HG02970 (cell line): ENCODE data around the gene OGFRL1.
"Not testable (repeated sequence)": the region's sequence is repeated elsewhere in the genome, so short reads cannot be mapped to it uniquely, and the experiment has no call there.

ENCODE experiments used
- ATAC-seq: cut with Tn5 transposase; IDR thresholded peaks from one replicate; pipeline ENCODE4 v1.9.1; 2021; ENCODE audit warnings: mild to moderate bottlenecking, moderate library complexity, moderate number of reproducible peaks; ENCODE audit not compliant: unreplicated experiment, low FRiP score

Gene OGFRL1

DNA sequence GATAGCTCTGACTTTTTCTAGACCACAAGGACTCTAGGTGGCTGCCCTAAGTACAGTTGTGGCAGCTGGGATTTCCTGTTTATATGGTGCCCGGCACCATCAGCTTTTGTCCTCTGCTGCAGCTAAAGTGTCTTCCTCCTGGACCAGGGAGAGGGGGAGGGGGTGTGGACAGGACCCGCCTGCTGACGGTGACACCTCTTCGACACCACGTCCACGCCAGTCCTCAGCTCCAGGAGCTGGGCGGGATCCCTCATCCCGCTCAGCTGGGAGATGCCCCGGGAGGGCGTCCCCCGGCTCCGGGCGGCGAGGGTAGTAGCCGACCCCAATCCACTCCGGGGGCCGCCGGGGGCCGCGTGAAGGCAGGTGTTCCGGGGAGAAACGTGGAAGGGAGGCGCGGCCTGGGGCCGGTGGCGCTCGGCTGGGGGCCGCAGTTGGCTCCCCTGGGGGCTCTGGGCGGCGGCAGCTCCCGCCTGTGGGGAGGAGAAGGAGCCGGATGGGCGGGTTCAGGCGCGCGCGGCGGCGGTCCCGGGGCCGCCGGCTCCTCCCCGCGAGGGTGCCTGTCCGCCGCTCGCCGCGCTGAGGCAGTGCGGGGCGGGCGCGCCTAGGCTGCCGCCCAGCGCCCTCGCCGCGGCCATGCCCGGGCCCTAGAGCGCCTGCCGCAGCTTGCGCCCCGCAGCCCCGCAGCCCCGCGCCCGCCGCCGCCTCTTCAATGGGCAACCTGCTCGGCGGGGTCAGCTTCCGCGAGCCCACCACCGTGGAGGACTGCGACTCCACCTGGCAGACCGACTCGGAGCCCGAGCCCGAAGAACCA lies at the start of gene OGFRL1:
Gene OGFRL1 (plus strand): TSS at position 584 of the 811 bp plus-strand sequence. CDS start 126 bp downstream, at position 710.
- peak; percentile 92 for ATAC-seq

DNA sequence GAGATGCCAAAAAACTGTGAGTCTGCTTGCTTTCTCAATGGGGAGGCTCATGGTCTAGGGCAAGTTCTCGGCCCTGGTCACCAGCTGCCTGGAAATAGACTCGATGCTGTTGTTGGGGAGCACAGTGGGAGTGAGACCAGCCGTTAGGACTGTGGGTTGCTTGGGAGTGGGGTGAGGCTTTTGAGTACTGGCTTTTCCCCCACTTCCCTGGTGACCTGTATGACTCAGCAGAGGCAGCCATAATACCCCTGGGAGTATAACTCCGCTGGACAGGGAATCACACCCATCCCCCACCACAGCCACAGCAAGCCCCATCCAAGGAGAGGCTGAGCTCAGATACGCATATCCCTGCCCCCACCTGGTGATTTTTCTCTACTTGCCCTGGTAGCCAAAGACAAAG lies 48.9 kb upstream of the OGFRL1 start:
- no peak for ATAC-seq

- ATAC-seq, result no peak
These were observed 43.2 kb upstream of the OGFRL1 start for GRCh38 chr6:71245265-71246049.

GRCh38 chr6:71246596-71246995 lies 42.0 kb upstream of the OGFRL1 start:
- no peak for ATAC-seq

DNA sequence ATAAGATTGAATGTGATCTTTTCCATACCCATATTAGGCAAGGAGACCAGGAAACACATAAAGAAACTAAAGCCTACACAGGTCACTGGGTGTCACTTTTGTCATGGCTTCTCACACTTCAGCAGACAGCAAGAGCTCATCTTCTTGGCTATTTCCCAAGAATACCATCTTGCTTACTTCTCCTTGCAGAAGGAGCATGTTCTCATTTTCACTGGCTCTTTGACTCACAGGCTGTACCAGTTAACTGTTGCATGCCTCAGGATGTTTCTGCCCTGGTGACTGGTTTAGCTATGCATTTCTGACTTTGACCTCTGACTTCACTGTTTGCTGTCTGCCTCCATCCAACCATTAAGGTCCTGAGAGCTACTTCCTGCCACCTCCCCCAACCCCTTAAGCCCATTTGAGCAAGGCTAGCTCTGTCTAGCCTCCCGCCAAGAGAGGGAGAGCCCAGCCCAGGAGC lies 40.3 kb upstream of the OGFRL1 start:
- peak; percentile 63 for ATAC-seq

- no peak for ATAC-seq
These were observed 39.6 kb upstream of the OGFRL1 start for GRCh38 chr6:71248878-71249544.

DNA sequence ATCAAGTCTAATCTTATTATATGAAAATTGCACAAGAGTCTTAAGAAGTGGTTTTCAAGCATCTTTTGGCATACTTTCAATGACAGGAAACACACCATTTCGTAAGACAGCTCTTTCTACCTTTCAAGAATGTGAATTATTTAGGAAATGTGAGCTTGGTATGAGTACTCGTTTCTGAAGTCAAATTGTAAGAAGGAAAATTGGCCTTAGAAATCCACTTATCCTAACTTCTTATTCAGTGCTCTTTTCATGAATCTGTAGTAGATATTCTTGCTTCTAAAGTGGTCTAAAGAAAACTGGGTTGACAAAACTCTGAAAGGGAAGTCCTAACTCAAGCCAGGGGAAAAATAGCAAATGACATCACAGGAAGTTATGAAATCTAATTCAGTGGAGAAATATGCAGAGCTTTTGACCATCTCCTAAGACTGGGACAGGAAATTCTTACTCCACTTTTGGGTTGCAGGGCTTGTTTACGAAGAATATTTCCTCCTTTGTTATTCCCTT lies 38.5 kb upstream of the OGFRL1 start:
- ATAC-seq, result no peak

DNA sequence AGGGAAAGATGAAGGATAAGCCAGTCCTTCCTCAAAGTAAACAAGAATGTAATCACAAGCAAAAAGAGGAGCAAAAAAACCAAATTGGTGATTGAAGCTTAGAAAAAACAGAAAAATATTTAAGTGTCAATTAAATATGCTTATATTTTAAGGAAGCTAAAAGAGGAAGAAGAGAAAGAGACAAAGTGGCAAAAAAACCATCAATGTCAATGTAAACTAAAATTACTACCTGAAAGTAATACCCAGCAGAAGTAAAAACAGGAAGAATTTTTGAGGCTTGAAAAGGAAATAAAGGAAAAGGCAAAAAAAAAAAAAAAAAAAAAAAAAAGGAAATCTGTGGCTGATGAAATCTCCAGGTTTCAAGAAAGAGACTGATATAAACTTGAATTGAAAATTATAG lies 36.2 kb upstream of the OGFRL1 start:
- no peak for ATAC-seq

DNA sequence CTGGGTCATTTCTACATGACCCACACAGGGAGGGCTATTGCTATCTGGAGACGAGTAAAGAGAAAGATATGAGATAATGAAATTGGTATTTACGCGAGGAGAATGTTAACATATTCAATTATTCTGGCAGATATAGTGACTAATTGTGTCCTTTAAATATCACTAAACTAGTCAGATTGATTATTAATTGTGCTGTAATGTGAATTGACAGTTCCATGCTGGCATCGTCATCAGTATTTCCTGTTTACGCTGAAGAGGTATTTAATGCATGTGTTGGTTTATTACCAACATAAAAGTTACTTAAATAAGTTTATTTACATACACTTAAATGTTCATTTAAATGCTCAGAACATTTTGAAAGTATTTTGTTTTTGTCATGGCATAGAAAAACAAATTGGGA lies 35.7 kb upstream of the OGFRL1 start:
- ATAC-seq, result no peak

GRCh38 chr6:71254323-71254722 lies 34.3 kb upstream of the OGFRL1 start:
- ATAC-seq, result no peak

- no peak for ATAC-seq
These were observed 30.3 kb upstream of the OGFRL1 start for GRCh38 chr6:71258078-71258866.

DNA sequence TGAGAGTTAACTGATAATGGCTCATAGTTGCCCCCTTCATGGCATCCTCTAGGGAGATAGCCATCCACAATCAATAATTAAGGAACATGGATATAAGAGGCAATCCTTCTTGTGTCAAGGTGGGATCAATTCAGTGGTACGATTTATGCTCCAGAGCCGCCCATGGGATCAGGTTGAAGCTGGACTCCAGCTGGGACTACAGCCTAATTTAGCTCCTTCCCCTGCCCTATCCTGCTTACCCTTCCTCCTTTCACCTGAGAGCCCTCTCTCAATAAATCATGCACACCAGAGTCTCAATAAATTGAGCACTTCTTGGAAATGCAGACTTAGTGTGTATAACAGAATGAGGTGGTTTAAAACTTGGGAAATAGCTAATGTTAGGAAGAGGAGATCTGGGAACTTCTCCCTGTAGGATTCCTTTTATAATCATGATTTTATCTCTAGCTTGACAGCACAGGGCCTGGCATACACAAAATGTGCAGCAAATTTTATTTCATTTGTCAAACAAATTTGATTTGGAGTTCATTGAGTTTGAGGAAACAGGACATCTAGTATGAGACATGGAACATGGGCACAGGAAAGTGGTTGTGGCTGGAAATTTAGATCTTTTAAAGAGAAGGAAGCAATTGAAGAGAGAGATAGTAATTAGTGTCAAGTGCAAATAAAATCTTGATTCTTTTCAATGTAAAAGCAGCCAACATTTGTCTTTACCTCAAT lies 28.6 kb upstream of the OGFRL1 start:
- ATAC-seq, result no peak

DNA sequence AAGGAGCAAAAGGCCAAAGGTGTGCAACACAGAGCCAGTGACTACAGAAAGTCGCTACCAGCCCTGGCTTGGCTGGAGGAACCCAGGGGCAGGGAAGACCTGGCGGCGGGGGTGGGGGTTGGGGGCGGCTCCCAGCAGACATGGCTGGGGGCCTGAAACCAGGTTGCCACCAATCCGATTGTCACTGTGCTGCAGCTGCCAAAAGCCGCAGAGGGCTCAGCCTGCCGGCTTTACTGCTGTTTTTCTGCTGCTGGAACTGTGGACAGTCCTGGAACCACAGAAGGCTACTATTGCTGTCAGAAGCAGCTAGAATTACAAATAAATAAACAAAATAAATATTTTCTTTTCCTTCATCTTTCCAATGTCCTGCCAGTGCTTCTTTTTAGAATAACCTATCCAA lies 25.7 kb upstream of the OGFRL1 start:
- no peak for ATAC-seq

DNA sequence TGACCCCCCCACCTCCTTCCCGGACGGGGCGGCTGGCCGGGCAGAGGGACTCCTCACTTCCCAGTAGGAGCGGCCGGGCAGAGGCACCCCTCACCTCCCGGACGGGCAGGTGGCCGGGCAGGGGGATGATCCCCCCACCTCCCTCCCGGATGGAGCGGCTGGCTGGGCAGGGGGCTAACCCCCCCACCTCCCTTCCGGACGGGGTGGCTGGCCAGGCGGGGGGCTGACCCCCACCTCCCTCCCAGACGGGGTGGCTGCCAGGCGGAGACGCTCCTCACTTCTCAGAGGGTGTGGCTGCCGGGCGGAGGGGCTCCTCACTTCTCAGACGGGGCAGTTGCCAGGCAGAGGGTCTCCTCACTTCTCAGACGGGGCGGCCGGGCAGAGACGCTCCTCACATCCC lies 22.2 kb upstream of the OGFRL1 start:
- ATAC-seq, result not testable (repeated sequence)

GRCh38 chr6:71268735-71269437 lies 19.7 kb upstream of the OGFRL1 start:
- ATAC-seq, result peak; percentile 64

GRCh38 chr6:71277926-71278600 lies 10.5 kb upstream of the OGFRL1 start:
- no peak for ATAC-seq

DNA sequence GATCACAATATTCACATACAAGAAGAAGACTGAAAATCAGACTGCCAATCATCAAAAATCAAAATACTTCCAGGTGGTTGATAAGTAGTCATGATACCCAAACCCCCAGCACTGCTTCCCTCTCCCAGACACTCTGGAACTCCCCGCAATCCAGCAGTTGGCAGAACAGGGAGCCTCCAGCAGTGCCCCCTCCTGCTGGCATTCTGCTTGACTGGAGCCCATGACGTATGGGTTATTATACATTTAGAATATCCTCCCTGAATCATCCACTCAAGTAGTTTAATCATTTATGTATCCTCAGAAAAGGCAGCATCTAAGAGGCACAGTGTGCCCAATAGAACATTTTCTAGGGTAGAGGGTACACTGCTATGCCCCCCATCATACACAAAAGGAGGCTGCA lies 9.3 kb upstream of the OGFRL1 start:
- ATAC-seq, result no peak

- ATAC-seq, result no peak
These were observed 8.9 kb upstream of the OGFRL1 start for GRCh38 chr6:71279740-71280139.
